GM21576 (cell line): ENCODE results near the gene FOXN3.
"Not testable (repeated sequence)": the region's sequence is repeated elsewhere in the genome, so short reads cannot be mapped to it uniquely, and the experiment has no call there.

Source experiments
- ATAC-seq: cut with Tn5 transposase; IDR thresholded peaks from one replicate; pipeline ENCODE4 v1.9.1; 2021; ENCODE audit warnings: mild to moderate bottlenecking, moderate library complexity; ENCODE audit not compliant: unreplicated experiment

Gene FOXN3

GRCh38 chr14:89256951-89257350 lies 160.1 kb downstream of the FOXN3 start:
- no peak for ATAC-seq

GRCh38 chr14:89256283-89256682 lies 160.8 kb downstream of the FOXN3 start:
- ATAC-seq, result no peak

- no peak for ATAC-seq
These were observed 161.2 kb downstream of the FOXN3 start for GRCh38 chr14:89255852-89256251.

GRCh38 chr14:89255012-89255411 lies 162.0 kb downstream of the FOXN3 start:
- ATAC-seq, result no peak

DNA sequence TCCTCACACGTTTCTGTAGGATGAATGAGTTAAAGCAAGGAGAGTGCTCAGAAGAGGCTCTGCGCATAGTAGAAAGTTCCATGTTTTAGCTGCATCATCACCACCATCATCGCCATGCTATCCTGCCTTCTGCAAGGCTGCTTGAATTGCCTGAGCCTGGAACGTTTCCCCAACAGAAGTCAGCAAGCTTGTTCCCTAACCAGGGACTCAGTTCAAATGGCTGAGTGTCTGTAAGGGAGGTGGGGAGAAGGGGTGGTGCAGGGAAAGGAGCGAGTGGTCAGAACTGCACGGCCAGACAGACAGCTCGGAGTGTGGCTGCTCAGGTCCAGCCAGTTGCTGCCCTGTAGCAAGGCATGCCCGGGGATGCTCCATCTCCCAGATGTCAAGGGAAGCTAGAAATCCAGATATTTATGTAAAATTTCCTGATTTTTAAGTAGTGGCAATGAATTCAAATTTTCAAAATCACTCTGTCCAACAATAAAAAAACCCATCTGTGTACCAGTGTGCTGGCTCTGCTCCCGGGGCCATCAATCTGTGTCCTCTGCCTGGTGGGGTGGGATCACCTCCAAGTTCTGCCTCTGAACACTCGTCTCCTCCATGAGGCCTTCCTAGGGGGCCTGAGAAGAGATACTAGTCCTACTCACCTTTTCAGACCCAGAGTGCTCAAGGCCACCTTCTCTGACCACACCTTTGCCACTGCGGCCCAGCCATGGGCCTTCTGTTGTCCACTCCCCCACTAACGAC lies 162.7 kb downstream of the FOXN3 start:
- ATAC-seq, result no peak

GRCh38 chr14:89252887-89253532 lies 164.0 kb downstream of the FOXN3 start:
- ATAC-seq, result no peak

GRCh38 chr14:89251061-89251460 lies 166.0 kb downstream of the FOXN3 start:
- no peak for ATAC-seq

DNA sequence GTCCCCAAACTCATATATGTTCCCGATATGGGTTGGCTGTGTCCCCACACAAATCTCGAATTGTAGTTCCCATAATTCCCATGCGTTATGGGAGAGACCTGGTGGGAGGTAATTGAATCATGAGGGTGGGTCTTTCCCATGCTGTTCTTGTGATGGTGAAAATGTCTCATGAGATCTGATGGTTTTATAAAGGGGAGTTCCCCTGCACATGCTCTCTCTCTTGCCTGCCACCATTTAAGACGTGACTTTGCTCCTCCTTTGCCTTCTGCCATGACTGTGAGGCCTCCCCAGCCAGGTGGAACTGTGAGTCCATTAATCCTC lies 166.4 kb downstream of the FOXN3 start:
- not testable (repeated sequence) for ATAC-seq

DNA sequence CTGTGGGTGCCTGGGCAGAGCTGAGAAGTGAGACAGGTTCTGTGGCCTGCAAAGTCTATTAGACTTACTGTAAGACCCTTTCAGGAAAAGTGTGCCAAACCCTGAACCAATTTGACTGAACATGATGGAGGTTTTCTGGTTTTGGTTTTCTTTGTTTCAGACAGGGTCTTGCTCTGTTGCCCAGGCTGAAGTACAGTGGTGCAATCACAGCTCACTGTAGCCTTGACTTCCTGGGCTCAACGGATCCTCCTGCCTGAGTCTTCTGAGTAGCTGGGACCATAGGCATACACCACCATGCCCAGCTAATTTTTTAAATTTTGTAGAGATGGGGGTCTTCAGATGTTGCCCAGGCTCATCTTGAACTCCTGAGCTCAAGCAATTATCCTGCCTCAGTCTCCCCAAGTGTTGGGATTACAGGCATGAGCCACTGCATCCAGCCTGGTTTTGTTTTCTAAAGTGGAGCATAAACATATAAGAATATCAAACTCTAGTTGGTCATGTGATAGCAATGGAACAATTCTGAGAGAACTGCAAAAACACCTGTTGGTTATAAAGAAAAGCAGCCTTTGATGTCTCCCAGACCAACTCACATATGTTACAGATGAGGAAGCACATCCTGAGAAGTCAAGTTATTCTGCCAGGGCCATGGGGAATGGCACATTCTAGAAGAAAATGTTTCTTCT lies 166.9 kb downstream of the FOXN3 start:
- no peak for ATAC-seq

GRCh38 chr14:89249065-89249695 lies 167.9 kb downstream of the FOXN3 start:
- ATAC-seq, result no peak

DNA sequence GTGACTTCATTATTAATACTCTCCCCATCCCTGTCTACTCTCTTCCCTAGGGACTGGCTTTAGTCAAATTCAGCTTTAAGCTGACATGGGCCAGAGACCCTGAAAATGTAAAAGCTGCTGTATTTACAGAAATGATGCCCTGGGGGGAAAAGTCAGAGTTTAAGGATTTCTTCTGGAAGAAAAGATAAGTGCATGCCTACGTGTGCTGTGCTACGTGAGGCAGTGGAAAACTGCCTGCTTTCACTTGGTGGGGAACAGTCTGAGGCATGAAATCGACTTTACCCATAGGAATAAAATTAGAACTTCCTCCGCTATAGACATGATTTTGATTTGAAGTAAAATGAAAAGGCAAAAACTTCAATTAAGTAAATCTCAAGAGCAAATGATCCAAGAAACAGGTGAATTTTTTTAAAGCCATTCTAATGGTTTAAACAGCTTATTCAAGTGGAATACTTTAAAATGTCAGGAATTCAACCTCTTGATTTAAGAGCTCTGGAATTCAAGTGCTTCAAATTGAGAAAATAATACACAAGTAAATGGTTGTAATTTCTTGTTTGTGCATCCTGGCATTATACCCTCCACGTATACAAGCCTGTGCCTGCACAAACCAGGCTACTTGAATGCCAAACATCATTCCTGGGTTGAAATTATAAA lies 168.5 kb downstream of the FOXN3 start:
- ATAC-seq, result no peak

DNA sequence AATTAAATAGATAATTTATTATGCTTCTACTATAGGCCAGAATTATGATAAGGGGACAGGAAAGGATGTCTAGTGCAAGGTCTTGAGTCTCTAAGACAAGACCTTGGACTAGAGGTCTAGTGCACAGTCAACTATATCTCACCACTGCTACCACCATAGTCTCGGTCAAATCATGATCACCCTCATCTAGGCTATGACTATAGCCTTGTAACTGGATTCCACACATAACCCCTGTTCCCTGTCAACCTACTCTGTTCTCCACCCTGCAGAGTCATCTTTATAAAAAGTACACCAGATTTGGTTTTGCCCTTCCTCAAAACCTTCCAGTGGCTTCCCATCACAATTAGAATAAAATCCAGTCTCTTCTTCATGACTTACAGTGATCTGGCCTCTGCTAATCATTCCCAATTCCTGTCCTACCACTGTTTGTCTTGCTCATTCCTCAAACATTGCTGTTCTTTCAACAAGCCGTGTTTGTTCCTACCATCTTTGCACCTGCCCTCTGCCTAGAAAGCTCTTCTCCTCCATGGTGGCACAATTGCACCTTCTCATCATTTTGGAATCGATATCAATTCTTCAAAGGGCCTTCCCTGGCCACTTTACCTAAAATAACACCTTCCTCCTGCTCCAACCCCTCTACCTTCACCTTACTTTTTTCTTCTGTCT lies 169.4 kb downstream of the FOXN3 start:
- no peak for ATAC-seq

- ATAC-seq, result no peak
These were observed 170.7 kb downstream of the FOXN3 start for GRCh38 chr14:89246290-89246689.

DNA sequence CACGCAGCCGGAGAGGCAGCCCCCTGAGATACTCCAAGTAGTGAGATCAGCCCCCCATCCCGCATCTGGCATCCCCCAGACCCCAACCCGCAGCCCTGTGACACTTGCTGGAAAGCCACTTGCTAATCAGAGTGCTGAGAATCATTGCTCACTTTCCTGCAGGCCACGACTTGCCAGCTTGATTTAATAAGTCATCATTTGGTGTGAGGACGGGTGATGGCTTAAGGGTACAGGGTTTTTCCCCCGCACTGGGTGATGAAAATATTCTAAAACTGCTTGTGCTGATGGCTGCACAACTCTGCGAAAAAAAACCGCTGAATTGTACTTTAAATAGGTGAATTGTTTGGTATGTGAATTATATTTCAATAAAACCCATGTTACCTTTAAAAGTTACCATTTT lies 171.2 kb downstream of the FOXN3 start:
- ATAC-seq, result no peak

- ATAC-seq, result no peak
These were observed 172.3 kb downstream of the FOXN3 start for GRCh38 chr14:89244720-89245119.

GRCh38 chr14:89243741-89244140 lies 173.3 kb downstream of the FOXN3 start:
- ATAC-seq, result no peak

- no peak for ATAC-seq
These were observed 173.7 kb downstream of the FOXN3 start for GRCh38 chr14:89243286-89243685.

DNA sequence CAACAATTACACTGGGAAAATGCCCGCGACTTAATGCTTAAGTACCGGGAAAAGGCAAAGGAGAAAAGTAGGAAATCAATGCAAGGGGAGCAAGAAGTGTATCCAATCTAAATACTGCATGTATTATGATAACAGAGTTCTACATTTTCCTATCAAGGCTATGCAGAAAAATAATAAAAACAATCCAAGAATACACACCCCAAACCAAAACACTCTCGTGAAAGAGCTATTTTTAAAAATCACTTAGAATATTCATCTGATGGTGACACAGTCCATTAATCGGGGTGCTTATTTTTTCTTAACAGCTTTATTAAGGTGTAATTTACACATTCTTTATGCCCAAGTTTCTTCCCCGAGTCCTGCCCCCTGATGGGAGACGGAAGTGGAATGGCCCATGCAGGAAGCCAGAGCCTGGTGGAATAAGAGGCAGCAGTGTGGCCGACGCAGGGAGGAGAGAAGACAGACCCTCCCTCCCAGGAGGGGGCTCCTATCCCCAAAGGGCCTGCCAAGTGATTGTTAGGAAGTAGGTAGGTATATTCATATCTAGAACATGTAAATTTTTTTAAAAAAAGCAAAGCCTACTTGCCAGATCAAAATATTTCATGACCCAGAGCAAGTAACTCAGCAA lies 174.3 kb downstream of the FOXN3 start:
- no peak for ATAC-seq

- ATAC-seq, result no peak
These were observed 174.9 kb downstream of the FOXN3 start for GRCh38 chr14:89241934-89242651.

DNA sequence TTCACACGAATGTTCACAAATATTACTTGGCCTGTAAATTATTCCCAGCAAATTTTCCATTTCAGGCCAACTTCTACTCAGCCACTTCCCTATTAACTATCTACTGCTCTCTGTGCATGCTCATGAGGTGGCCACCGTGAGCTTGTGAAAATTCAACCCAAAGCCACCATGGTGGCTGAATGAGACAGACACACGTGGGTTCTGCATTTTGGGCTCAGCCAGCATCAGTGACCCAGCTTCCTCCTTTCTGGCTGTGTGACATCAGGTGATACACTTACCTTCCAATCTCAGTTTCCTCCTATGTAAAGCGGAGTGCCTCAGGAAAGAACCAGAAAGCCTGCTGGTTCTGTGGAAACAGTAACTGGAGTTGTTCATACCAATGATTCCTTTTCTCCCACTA lies 175.8 kb downstream of the FOXN3 start:
- ATAC-seq, result no peak
